ENCODE results near the gene PAK3.

The PAK3 gene

GRCh38 chrX:111102636-111103035 lies 6.6 kb downstream of the PAK3 start:
- Histone ChIP-seq H3K27me3 (ENCODE audit: control insufficient read depth, insufficient read depth, low read length) (peaks cover 30% of the 10 kb centered on the region), H3K4me3 (ENCODE audit: low read depth, low read length) (no peak overlapping the region), H3K9ac (ENCODE audit: low read length) (no peak overlapping the region), H3K9me3 (ENCODE audit: control insufficient read depth, insufficient read depth, low read depth, low read length) (no peaks in the 10 kb centered on the region), H3K4me1 (ENCODE audit: control insufficient read depth, insufficient read depth, low read length) (peaks cover 13% of the 10 kb centered on the region), H3K27ac (ENCODE audit: low read depth, low read length) (no peak overlapping the region), H3K36me3 (ENCODE audit: control insufficient read depth, insufficient read depth, low read length) (peaks cover 13% of the 10 kb centered on the region; the same call in 1 of the 2 replicates)

- H3K4me3 ChIP-seq (ENCODE audit: low read depth, low read length), result no peak overlapping the region
- H3K27me3 ChIP-seq (ENCODE audit: control insufficient read depth, insufficient read depth, low read length), result peaks cover 28% of the 10 kb centered on the region
- peaks cover 13% of the 10 kb centered on the region; the same call in 1 of the 2 replicates for H3K36me3 ChIP-seq (ENCODE audit: control insufficient read depth, insufficient read depth, low read length)
- peaks cover 7% of the 10 kb centered on the region for H3K4me1 ChIP-seq (ENCODE audit: control insufficient read depth, insufficient read depth, low read length)
- no peak overlapping the region for H3K9ac ChIP-seq (ENCODE audit: low read length)
- no peak overlapping the region for H3K27ac ChIP-seq (ENCODE audit: low read depth, low read length)
- H3K9me3 ChIP-seq (ENCODE audit: control insufficient read depth, insufficient read depth, low read depth, low read length), result no peaks in the 10 kb centered on the region
Observed at GRCh38 chrX:111103246-111103645, 7.3 kb downstream of the PAK3 start.

DNA sequence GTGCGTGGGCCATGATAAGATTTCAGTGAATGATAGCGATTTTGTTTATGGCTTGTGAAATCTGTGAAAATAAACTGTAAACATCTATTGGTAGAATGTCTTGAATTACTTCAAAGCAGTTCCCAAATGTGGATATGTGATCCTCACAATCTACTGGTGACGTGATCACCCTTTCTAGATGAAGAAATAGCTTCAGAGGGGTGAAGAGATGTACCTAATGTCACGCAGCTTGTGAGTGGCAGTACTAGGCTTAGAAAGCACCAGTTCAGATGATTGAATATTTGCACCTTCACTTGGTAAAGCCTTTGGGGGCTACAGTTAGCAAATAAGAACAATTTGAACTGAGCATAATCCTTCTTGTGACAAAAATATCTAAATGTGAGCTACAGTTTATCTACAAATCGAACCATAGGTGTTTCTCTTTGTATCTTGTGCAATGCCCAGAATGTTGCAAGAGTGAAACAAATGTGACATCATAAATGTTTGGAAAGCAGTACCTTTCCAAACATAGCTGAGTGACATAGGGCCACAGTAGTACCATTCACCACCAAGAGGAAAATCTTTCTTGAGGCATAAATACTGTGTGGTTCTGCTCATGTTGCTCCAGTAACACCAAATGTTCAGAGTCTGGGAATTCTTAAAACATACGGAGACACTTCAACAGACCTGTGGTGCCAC lies 14.2 kb downstream of the PAK3 start:
- no peak overlapping the region for H3K4me3 ChIP-seq (ENCODE audit: low read depth, low read length)
- peaks cover 20% of the 10 kb centered on the region; the same call in 1 of the 2 replicates for H3K27me3 ChIP-seq (ENCODE audit: control insufficient read depth, insufficient read depth, low read length)
- H3K4me1 ChIP-seq (ENCODE audit: control insufficient read depth, insufficient read depth, low read length), result no peaks in the 10 kb centered on the region
- no peak overlapping the region for H3K9ac ChIP-seq (ENCODE audit: low read length)
- H3K9me3 ChIP-seq (ENCODE audit: control insufficient read depth, insufficient read depth, low read depth, low read length), result no peaks in the 10 kb centered on the region
- no peak overlapping the region for H3K27ac ChIP-seq (ENCODE audit: low read depth, low read length)
- peaks cover 8% of the 10 kb centered on the region; the same call in 1 of the 2 replicates for H3K36me3 ChIP-seq (ENCODE audit: control insufficient read depth, insufficient read depth, low read length)

- no peaks in the 10 kb centered on the region for H3K36me3 ChIP-seq (ENCODE audit: control insufficient read depth, insufficient read depth, low read length)
- H3K27ac ChIP-seq (ENCODE audit: low read depth, low read length), result no peak overlapping the region
- H3K4me1 ChIP-seq (ENCODE audit: control insufficient read depth, insufficient read depth, low read length), result no peaks in the 10 kb centered on the region
- H3K9me3 ChIP-seq (ENCODE audit: control insufficient read depth, insufficient read depth, low read depth, low read length), result no peaks in the 10 kb centered on the region
- no peak overlapping the region for H3K4me3 ChIP-seq (ENCODE audit: low read depth, low read length)
- H3K27me3 ChIP-seq (ENCODE audit: control insufficient read depth, insufficient read depth, low read length), result peaks cover 13% of the 10 kb centered on the region; the same call in 1 of the 2 replicates
- no peak overlapping the region for H3K9ac ChIP-seq (ENCODE audit: low read length)
Observed at GRCh38 chrX:111114806-111115205, 18.8 kb downstream of the PAK3 start.

DNA sequence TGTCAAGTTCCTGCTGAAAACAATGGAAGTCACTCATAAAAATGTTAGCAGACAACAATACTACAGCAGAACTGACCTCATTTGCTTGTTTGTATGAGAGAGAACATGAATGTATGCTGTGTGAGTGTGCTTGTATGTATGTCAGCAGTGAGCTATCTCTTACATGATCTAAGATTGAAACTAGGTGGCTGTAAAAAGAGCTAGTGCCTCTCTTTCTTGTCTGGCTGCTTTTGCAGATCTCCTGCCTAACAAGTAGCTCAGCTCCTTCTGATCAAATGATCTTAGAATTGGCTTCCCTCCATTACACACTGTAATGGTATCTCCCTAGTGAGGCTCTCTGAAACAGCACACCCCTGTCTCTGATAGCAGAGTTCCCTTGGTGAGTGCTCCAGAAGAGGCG lies 20.7 kb downstream of the PAK3 start:
- no peaks in the 10 kb centered on the region for H3K4me1 ChIP-seq (ENCODE audit: control insufficient read depth, insufficient read depth, low read length)

GRCh38 chrX:111119341-111119740 lies 23.4 kb downstream of the PAK3 start:
- H3K4me3 ChIP-seq (ENCODE audit: low read depth, low read length), result no peak overlapping the region
- H3K4me1 ChIP-seq (ENCODE audit: control insufficient read depth, insufficient read depth, low read length), result no peaks in the 10 kb centered on the region
- H3K9me3 ChIP-seq (ENCODE audit: control insufficient read depth, insufficient read depth, low read depth, low read length), result no peaks in the 10 kb centered on the region
- peaks cover 4% of the 10 kb centered on the region; the same call in 1 of the 2 replicates for H3K27me3 ChIP-seq (ENCODE audit: control insufficient read depth, insufficient read depth, low read length)
- no peaks in the 10 kb centered on the region for H3K36me3 ChIP-seq (ENCODE audit: control insufficient read depth, insufficient read depth, low read length)
- H3K27ac ChIP-seq (ENCODE audit: low read depth, low read length), result no peak overlapping the region
- no peak overlapping the region for H3K9ac ChIP-seq (ENCODE audit: low read length)

More for the DNA sequence above, 20.7 kb downstream of the PAK3 start:
- H3K4me3 ChIP-seq (ENCODE audit: low read depth, low read length), result no peak overlapping the region
- H3K36me3 ChIP-seq (ENCODE audit: control insufficient read depth, insufficient read depth, low read length), result no peaks in the 10 kb centered on the region
- H3K27ac ChIP-seq (ENCODE audit: low read depth, low read length), result no peak overlapping the region
- H3K9me3 ChIP-seq (ENCODE audit: control insufficient read depth, insufficient read depth, low read depth, low read length), result no peaks in the 10 kb centered on the region
- H3K27me3 ChIP-seq (ENCODE audit: control insufficient read depth, insufficient read depth, low read length), result peaks cover 9% of the 10 kb centered on the region; the same call in 1 of the 2 replicates
- no peak overlapping the region for H3K9ac ChIP-seq (ENCODE audit: low read length)

GRCh38 chrX:111123125-111123524 lies 27.1 kb downstream of the PAK3 start:
- H3K4me3 ChIP-seq (ENCODE audit: low read depth, low read length), result no peak overlapping the region
- no peaks in the 10 kb centered on the region for H3K9me3 ChIP-seq (ENCODE audit: control insufficient read depth, insufficient read depth, low read depth, low read length)
- no peak overlapping the region for H3K9ac ChIP-seq (ENCODE audit: low read length)
- no peaks in the 10 kb centered on the region for H3K36me3 ChIP-seq (ENCODE audit: control insufficient read depth, insufficient read depth, low read length)
- peaks cover 4% of the 10 kb centered on the region; the same call in 1 of the 2 replicates for H3K27me3 ChIP-seq (ENCODE audit: control insufficient read depth, insufficient read depth, low read length)
- no peaks in the 10 kb centered on the region for H3K4me1 ChIP-seq (ENCODE audit: control insufficient read depth, insufficient read depth, low read length)
- no peak overlapping the region for H3K27ac ChIP-seq (ENCODE audit: low read depth, low read length)

GRCh38 chrX:111123606-111124179 lies 27.7 kb downstream of the PAK3 start:
- Histone ChIP-seq H3K27me3 (ENCODE audit: control insufficient read depth, insufficient read depth, low read length) (peaks cover 4% of the 10 kb centered on the region; the same call in 1 of the 2 replicates), H3K9ac (ENCODE audit: low read length) (no peak overlapping the region)

DNA sequence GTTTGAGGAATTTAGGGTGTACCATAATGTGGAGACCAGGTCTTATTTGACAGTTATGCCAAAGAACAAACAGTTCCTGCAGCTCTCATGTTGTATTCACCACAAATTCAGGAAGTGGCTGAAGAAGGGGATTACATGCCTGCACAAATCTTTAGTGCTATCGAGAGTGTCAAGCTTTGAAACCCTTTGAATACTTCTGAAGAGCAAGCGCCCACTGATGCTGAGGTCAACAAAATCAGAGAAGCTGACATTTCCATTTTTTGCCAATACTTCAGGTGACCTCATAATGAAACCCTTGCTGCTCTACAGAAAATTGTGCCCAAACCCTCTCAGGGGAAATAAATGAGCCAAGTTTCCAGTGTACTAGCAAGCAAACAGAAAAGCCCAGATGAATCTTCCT lies 28.4 kb downstream of the PAK3 start:
- no peak overlapping the region for H3K9ac ChIP-seq (ENCODE audit: low read length)
- H3K4me3 ChIP-seq (ENCODE audit: low read depth, low read length), result no peak overlapping the region
- no peaks in the 10 kb centered on the region for H3K36me3 ChIP-seq (ENCODE audit: control insufficient read depth, insufficient read depth, low read length)
- H3K4me1 ChIP-seq (ENCODE audit: control insufficient read depth, insufficient read depth, low read length), result no peaks in the 10 kb centered on the region
- H3K27me3 ChIP-seq (ENCODE audit: control insufficient read depth, insufficient read depth, low read length), result no peaks in the 10 kb centered on the region; the same call in 1 of the 2 replicates
- H3K9me3 ChIP-seq (ENCODE audit: control insufficient read depth, insufficient read depth, low read depth, low read length), result no peaks in the 10 kb centered on the region
- no peak overlapping the region for H3K27ac ChIP-seq (ENCODE audit: low read depth, low read length)

More at GRCh38 chrX:111123606-111124179, 27.7 kb downstream of the PAK3 start:
- H3K4me1 ChIP-seq (ENCODE audit: control insufficient read depth, insufficient read depth, low read length), result no peaks in the 10 kb centered on the region
- no peak overlapping the region for H3K4me3 ChIP-seq (ENCODE audit: low read depth, low read length)
- H3K27ac ChIP-seq (ENCODE audit: low read depth, low read length), result no peak overlapping the region
- no peaks in the 10 kb centered on the region for H3K9me3 ChIP-seq (ENCODE audit: control insufficient read depth, insufficient read depth, low read depth, low read length)
- H3K36me3 ChIP-seq (ENCODE audit: control insufficient read depth, insufficient read depth, low read length), result no peaks in the 10 kb centered on the region

DNA sequence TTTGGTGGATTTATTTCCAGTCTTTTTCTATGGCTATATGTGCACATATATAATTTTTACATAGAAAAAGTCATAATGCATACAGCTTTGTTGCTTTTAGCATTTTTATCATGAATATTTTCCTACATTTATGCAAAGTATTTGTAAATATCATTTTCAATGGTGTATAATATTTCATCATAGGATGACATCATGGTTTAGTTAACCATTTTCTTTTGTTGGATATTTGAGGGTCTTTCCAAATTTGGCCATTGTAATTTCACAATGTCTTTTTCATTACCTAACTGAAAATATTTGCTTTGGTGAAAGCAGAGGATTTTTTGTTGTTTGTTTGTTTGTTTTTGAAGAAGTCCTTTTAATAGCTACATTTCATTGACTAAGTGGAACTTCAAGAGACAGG lies 31.0 kb downstream of the PAK3 start:
- Histone ChIP-seq H3K9me3 (ENCODE audit: control insufficient read depth, insufficient read depth, low read depth, low read length) (no peaks in the 10 kb centered on the region), H3K27ac (ENCODE audit: low read depth, low read length) (no peak overlapping the region), H3K9ac (ENCODE audit: low read length) (no peak overlapping the region), H3K27me3 (ENCODE audit: control insufficient read depth, insufficient read depth, low read length) (peaks cover 11% of the 10 kb centered on the region; the same call in 1 of the 2 replicates), H3K36me3 (ENCODE audit: control insufficient read depth, insufficient read depth, low read length) (no peaks in the 10 kb centered on the region), H3K4me1 (ENCODE audit: control insufficient read depth, insufficient read depth, low read length) (no peaks in the 10 kb centered on the region), H3K4me3 (ENCODE audit: low read depth, low read length) (no peak overlapping the region)

DNA sequence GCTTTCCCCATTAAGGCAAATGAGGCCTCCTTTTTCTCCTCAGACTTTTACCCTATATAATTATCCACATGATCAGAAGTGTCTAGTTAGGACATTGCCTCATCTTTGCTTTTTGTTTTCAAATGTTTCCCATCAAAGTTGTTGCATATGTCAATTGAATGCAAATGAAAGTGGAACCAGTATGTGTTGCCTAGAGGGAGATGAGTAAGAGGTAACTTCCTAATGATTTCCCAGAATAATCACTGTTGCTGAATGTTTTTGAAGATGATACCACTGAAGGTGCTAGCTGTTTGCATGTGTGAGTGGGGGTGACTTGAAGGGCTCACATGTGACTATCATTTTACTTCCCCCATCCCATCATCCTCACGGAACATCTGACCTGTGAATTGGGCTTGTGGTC lies 33.9 kb downstream of the PAK3 start:
- no peak overlapping the region for H3K4me3 ChIP-seq (ENCODE audit: low read depth, low read length)
- no peak overlapping the region for H3K27ac ChIP-seq (ENCODE audit: low read depth, low read length)
- H3K4me1 ChIP-seq (ENCODE audit: control insufficient read depth, insufficient read depth, low read length), result no peaks in the 10 kb centered on the region
- no peaks in the 10 kb centered on the region for H3K36me3 ChIP-seq (ENCODE audit: control insufficient read depth, insufficient read depth, low read length)
- peaks cover 18% of the 10 kb centered on the region; the same call in 1 of the 2 replicates for H3K27me3 ChIP-seq (ENCODE audit: control insufficient read depth, insufficient read depth, low read length)
- no peak overlapping the region for H3K9ac ChIP-seq (ENCODE audit: low read length)
- no peaks in the 10 kb centered on the region for H3K9me3 ChIP-seq (ENCODE audit: control insufficient read depth, insufficient read depth, low read depth, low read length)
